Mucosa of descending colon (tissue), 3 donors: Measurements from ENCODE around the gene ACVR2A. TPM values are rescaled to one million over a fixed set of nuclear protein-coding genes. Genes with fewer than 3 reads are reported as not detected.

Experiments
- ATAC-seq: fragments of 200-7000 bp; cut with Tn5 transposase; one replicate; pipeline ENCODE4 v1.9.1; 2020; ENCODE audit warnings: mild to moderate bottlenecking, moderate library complexity
- DNase-seq, 3 donors: peaks; one replicate each; pipeline ENCODE4 v3.0.0-alpha.2; 2020
- H3K36me3 ChIP-seq: fragments of 200-600 bp; one replicate; pipeline ENCODE4 v1.8.0; 2021; ENCODE audit warnings: low read depth, mild to moderate bottlenecking
- H3K4me1 ChIP-seq: fragments of 200-600 bp; one replicate; pipeline ENCODE4 v1.8.0; 2021; ENCODE audit warnings: low read depth, mild to moderate bottlenecking
- H3K4me3 ChIP-seq: fragments of 200-600 bp; one replicate; pipeline ENCODE4 v1.8.0; 2021; ENCODE audit warnings: mild to moderate bottlenecking
- H3K9me3 ChIP-seq: fragments of 200-600 bp; one replicate; pipeline ENCODE4 v1.8.0; 2021; ENCODE audit warnings: mild to moderate bottlenecking
- CTCF ChIP-seq: fragments of 200-600 bp; IDR thresholded peaks from one replicate; pipeline ENCODE4 v1.8.0; 2022; ENCODE audit warnings: antibody characterized with exemption, mild to moderate bottlenecking
- intact Hi-C, 2 donors: fragments of 100-400 bp; cut with DNase I in 1 of 2; cut with micrococcal nuclease in 1 of 2; formaldehyde crosslinking; loops; one replicate each; pipeline versions ENCODE4 v1.11.0 to v1.11.1; 2022; cut with DNase I, micrococcal nuclease
- total RNA-seq, 3 donors: library from RNA; stranded (reverse); fragmentation: NEBNext Ultra II Directional in 2 of 3; extraction: Animal tissue kit (Norgen Biotek cat#: 25700) in 2 of 3; gene quantifications; one replicate each; pipeline versions ENCODE4 v1.2.1 to v1.2.4, GENCODE V29; 2021 to 2023
- donor health status: DM: no; HTN: no; CAD: no; lungs with moderate emphysema.
- donor health status: DM: no; HTN: no; CAD: no.
- donor health status: DM: no; HTN: yes; CAD: no.

Gene ACVR2A
- total RNA-seq, 3 donors from 2014 or later, result 19.7 to 33.0 (median 29.0) TPM

GRCh38 chr2:147843391-147843863, 1.4 kb upstream of the ACVR2A start:
- DNase-seq, result no peak
- Histone ChIP-seq H3K4me1 (peaks cover 2% of the 10 kb centered on the region), H3K4me3 (peak overlapping the region; percentile 61), H3K9me3 (no peaks in the 10 kb centered on the region), H3K36me3 (no peaks in the 10 kb centered on the region)
- no peak for TF ChIP-seq CTCF
- ATAC-seq, result no peak
- intact Hi-C loops, result loop anchor here in 1 of 2 donors (10.0 kb wide), 1 partner anchor 209 kb away; no protein-coding TSS in a partner anchor

GRCh38 chr2:147843864-147844696, 749 bp upstream of the ACVR2A start:
- Histone ChIP-seq H3K9me3 (no peaks in the 10 kb centered on the region), H3K4me3 (peak overlapping the region; percentile 61), H3K4me1 (peaks cover 2% of the 10 kb centered on the region), H3K36me3 (no peaks in the 10 kb centered on the region)
- DNase-seq (peak; percentile 94 to 96 (median 95)), ATAC-seq (peak; percentile 95)
- intact Hi-C loops, result loop anchor here in 1 of 2 donors (10.0 kb wide), 1 partner anchor 209 kb away; no protein-coding TSS in a partner anchor
- TF ChIP-seq CTCF, result no peak

- DNase-seq, result peak in 1 of 3 donors; percentile 26
- H3K36me3 ChIP-seq, result no peaks in the 10 kb centered on the region
- intact Hi-C loops, result loop anchor here in 1 of 2 donors (10.0 kb wide), 1 partner anchor 211 kb away; no protein-coding TSS in a partner anchor
Measured at GRCh38 chr2:147845411-147845971, 662 bp downstream of the ACVR2A start.

GRCh38 chr2:147846412-147847081, 1.7 kb downstream of the ACVR2A start:
- Histone ChIP-seq H3K36me3 (no peaks in the 10 kb centered on the region), H3K4me1 (peaks cover 2% of the 10 kb centered on the region), H3K4me3 (no peak overlapping the region), H3K9me3 (no peaks in the 10 kb centered on the region)
- TF ChIP-seq CTCF, result no peak
- no peak for DNase-seq
- ATAC-seq, result no peak
- intact Hi-C loops, result loop anchor here in 1 of 2 donors (10.0 kb wide), 1 partner anchor 212 kb away; no protein-coding TSS in a partner anchor

More at GRCh38 chr2:147845411-147845971, 662 bp downstream of the ACVR2A start:
- H3K4me1 ChIP-seq, result peaks cover 2% of the 10 kb centered on the region
- no peak for TF ChIP-seq CTCF
- no peak for ATAC-seq
- H3K4me3 ChIP-seq, result peak overlapping the region; percentile 61
- H3K9me3 ChIP-seq, result no peaks in the 10 kb centered on the region

- peak overlapping the region; percentile 1 for H3K4me3 ChIP-seq
- DNase-seq, result no peak
- H3K36me3 ChIP-seq, result no peaks in the 10 kb centered on the region
- H3K4me1 ChIP-seq, result peaks cover 2% of the 10 kb centered on the region
- no peak for ATAC-seq
- no peaks in the 10 kb centered on the region for H3K9me3 ChIP-seq
- intact Hi-C loops, result loop anchor here in 1 of 2 donors (10.0 kb wide), 1 partner anchor 213 kb away; no protein-coding TSS in a partner anchor
- no peak for TF ChIP-seq CTCF
Measured at GRCh38 chr2:147847746-147848391, 3.0 kb downstream of the ACVR2A start.
